ENCODE data around the gene LCN15. TPM values are rescaled to one million over a fixed set of nuclear protein-coding genes. Genes with fewer than 3 reads are reported as not detected.

LCN15 gene
- total RNA-seq, 2 experiments from 2014 or later = not detected

DNA sequence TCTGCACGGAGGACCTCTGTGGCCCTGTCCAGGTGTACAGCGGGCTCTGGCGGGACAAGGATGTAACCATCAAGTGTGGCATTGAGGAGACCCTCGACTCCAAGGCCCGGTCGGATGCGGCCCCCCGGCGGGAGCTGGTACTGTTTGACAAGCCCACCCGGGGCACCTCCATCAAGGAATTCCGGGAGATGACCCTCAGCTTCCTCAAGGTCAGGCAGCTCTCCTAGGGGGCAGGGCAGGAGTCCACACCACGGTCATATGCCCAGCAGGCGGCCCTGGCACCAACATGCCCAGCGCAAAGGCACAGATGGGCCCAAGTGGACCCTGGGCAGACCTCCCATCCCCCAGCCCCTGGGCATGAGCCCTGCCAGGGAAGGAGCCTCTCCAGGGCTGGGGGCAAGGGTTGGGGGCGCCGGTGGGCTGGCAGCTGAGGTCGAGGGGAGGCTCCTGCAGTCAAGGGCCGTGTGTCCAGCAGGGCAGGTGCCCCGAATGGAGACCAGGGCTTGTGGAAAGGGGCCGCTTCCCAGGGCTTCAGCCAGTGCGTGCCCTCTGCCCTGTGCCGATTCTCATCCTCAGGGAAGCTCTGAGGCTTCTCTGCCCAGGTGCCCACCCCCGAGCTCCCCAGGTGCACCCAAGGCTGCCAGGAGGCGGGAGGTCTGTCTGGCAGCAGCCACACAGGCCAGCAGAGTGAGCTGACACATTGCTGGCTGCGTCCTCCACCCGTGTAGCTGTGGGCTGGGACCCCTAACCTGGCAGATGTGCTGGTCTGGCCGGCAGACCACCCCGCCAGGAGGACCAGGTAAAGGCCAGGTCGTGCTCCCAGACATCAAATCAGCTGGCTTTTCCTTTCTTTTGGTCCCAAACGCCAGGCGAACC, 42.0 kb downstream of the LCN15 start:
- intact Hi-C loops (cut with micrococcal nuclease; ENCODE audit: unreplicated experiment) = no loop called here
- Histone ChIP-seq H3K4me3 (ENCODE audit: low read depth, low read length, poor library complexity, severe bottlenecking) (no peak overlapping the region), H4K20me1 (ENCODE audit: insufficient read depth, low read length) (peaks cover 24% of the 10 kb centered on the region), H2AFZ (ENCODE audit: low read length) (no peak overlapping the region), H3K4me1 (ENCODE audit: insufficient read depth, low read length, poor library complexity, severe bottlenecking) (peaks cover 25% of the 10 kb centered on the region), H3K79me2 (ENCODE audit: insufficient read depth, low read depth, low read length) (peaks cover 25% of the 10 kb centered on the region), H3K9me3 (ENCODE audit: low read length) (no peaks in the 10 kb centered on the region), H3K27ac (ENCODE audit: low read depth, low read length, poor library complexity, severe bottlenecking) (no peak overlapping the region), H3K9me2 (ENCODE audit: insufficient read depth, low read length) (no peaks in the 10 kb centered on the region), H3K4me2 (ENCODE audit: low read length) (no peak overlapping the region), H3K36me3 (ENCODE audit: insufficient read depth, low read length) (peaks cover 58% of the 10 kb centered on the region)
- DNase-seq (ENCODE audit: low spot score) = no peak
- POLR2A ChIA-PET = no interaction called here
- TF ChIP-seq EZH2phosphoT487 (IDR thresholded peaks at IDR 0.05; ENCODE audit: borderline replicate concordance, low read depth, low read length) = no peak
- TF ChIP-seq, protein P1, sequence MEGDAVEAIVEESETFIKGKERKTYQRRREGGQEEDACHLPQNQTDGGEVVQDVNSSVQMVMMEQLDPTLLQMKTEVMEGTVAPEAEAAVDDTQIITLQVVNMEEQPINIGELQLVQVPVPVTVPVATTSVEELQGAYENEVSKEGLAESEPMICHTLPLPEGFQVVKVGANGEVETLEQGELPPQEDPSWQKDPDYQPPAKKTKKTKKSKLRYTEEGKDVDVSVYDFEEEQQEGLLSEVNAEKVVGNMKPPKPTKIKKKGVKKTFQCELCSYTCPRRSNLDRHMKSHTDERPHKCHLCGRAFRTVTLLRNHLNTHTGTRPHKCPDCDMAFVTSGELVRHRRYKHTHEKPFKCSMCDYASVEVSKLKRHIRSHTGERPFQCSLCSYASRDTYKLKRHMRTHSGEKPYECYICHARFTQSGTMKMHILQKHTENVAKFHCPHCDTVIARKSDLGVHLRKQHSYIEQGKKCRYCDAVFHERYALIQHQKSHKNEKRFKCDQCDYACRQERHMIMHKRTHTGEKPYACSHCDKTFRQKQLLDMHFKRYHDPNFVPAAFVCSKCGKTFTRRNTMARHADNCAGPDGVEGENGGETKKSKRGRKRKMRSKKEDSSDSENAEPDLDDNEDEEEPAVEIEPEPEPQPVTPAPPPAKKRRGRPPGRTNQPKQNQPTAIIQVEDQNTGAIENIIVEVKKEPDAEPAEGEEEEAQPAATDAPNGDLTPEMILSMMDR (conservative IDR thresholded peaks at IDR 0.05; ENCODE audit: low read length) = no peak
- BruUV-seq (replicated peaks) = no TSS peak
- CTCF ChIA-PET (ENCODE audit: unreplicated experiment) = no interaction called here

DNA sequence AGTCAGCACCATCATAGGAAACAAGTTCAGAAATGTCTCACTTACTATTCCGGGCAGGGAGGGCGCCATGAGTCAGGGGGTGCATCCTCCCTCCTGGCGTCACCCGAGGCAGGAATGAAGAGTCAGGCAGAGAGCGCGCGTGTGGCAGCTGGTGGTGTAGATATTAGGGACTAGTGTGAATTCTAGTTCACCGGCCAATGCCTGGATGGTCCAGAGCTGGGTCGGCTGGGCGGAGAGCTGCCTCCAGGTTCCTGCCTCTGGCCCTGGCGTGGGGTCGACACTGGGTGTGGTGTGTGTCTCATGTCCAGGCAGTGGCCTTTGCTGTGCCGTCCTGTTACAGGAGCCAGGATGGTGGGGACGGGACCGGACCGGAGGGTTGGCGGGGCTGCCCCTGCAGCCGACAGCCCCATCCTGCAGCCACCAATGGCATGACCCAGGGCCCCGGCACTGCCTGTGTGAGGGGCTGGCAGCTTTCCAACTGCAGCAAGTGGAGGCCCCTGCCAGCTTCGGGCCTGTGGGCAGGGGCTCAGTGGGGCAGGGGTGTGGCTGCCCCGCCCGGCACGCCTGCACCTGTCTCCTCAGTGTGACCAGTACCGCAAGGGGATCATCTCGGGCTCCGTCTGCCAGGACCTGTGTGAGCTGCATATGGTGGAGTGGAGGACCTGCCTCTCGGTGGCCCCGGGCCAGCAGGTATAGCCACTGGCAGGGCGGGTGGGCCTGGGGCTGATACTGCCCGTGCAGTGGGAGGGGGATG, 42.8 kb downstream of the LCN15 start:
- TF ChIP-seq, protein P1 (conservative IDR thresholded peaks at IDR 0.05; ENCODE audit: low read length) = no peak
- no peak for TF ChIP-seq EZH2phosphoT487 (IDR thresholded peaks at IDR 0.05; ENCODE audit: borderline replicate concordance, low read depth, low read length)
- ChIA-PET POLR2A (no interaction called here), CTCF (ENCODE audit: unreplicated experiment) (no interaction called here)

More for the DNA sequence above, 42.8 kb downstream of the LCN15 start:
- H4K20me1 ChIP-seq (ENCODE audit: insufficient read depth, low read length) = peaks cover 16% of the 10 kb centered on the region
- peaks cover 17% of the 10 kb centered on the region for H3K79me2 ChIP-seq (ENCODE audit: insufficient read depth, low read depth, low read length)
- H3K4me1 ChIP-seq (ENCODE audit: insufficient read depth, low read length, poor library complexity, severe bottlenecking) = peaks cover 24% of the 10 kb centered on the region
- no peaks in the 10 kb centered on the region for H3K9me3 ChIP-seq (ENCODE audit: low read length)
- no peak overlapping the region for H3K4me2 ChIP-seq (ENCODE audit: low read length)
- H3K9me2 ChIP-seq (ENCODE audit: insufficient read depth, low read length) = no peaks in the 10 kb centered on the region
- no TSS peak for BruUV-seq (replicated peaks)
- no peak for DNase-seq (ENCODE audit: low spot score)
- intact Hi-C loops (cut with micrococcal nuclease; ENCODE audit: unreplicated experiment) = no loop called here
- no peak overlapping the region for H3K27ac ChIP-seq (ENCODE audit: low read depth, low read length, poor library complexity, severe bottlenecking)
- H3K36me3 ChIP-seq (ENCODE audit: insufficient read depth, low read length) = peaks cover 50% of the 10 kb centered on the region
- no peak overlapping the region for H2AFZ ChIP-seq (ENCODE audit: low read length)
- H3K4me3 ChIP-seq (ENCODE audit: low read depth, low read length, poor library complexity, severe bottlenecking) = no peak overlapping the region

Measured in OCI-LY7 (cell line).